ENCODE data around the gene TMEM52. TPM values are rescaled to one million over a fixed set of nuclear protein-coding genes. Genes with fewer than 3 reads are reported as not detected.
"Not testable (repeated sequence)": the region's sequence is repeated elsewhere in the genome, so short reads cannot be mapped to it uniquely, and the experiment has no call there.

The TMEM52 gene
- total RNA-seq, 1 donor from 2014 or later: not detected

DNA sequence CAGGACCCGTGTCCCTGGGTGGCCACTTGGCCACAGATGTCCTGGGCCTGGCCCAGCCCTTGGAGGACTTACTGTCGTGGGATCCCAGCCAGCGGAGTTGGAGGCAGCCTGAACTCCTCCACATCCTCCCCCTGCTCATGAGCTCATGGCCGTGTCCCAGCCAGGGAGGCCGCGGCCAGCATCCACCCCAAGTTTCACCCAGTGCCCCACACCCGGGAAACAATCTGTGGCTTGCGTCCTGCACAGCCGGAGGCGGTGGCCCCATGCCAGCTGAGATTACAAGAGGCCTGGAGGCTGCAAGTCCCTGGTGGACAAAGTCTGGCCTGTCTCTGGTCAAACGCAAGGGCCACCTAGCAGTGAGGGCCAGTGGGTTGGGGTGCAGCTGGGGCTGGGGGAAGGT is 27.5 kb upstream of the TMEM52 start:
- no peak for DNase-seq (ENCODE audit: low spot score)

DNA sequence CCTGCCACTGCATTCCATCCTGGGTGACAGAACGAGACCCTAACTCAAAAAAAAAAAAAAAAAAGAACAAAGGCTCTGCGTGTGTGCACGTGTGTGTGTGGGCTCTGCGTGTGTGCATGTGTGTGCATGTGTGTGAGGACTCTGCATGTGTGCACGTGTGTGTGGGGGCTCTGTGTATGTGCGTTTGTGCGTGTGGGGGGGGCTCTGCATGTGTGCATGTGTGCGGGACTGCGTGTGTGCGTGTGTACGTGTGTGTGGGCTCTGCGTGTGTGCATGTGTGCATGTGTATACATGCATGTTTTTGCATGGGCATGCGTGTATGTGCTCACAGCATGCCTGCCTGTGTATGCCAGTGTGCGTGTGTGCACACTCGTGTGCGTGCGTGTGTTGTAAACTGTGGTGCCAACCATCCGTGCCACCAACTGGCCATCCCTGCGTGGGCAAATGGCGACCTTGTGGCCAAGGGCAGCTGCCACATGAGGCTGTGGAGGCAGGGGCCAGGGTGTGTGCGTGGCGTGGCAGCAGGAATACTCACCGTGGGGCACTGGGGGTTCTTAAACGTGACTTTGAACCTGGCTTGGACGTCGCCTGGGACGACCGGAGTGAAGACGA is 26.8 kb upstream of the TMEM52 start:
- no peak for DNase-seq (ENCODE audit: low spot score)

DNA sequence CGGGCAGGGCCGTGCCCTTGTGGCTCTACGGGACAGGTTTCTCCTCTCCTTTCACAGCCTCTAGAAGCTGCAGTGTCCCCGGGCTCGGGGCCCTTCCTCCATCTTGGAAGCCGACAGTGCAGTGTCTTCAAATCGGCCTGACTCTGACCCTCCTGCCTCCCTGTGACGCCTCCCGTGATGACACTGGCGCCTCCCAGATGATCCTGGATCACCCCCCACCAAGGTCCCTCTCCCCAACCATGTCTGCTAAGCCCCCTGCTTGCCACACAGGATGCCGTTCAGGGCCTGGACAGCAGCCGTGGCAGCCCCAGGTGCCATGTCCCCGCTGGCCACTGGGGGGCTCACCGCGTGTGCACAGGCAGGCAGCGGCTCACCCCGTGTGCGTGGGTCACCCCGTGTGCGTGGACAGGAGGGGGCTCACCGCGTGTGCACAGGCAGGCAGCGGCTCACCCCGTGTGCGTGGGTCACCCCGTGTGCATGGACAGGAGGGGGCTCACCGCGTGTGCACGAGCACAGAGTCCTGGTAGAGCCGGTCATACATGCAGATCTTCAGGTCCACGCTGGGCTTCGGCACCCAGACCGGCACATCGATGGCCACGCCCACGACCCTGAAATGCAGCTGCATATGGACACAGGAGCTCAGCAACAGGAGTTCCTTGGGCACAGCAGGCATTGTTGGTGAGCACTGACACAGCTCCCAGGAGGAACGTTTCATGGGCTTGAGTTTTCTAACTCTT is 24.9 kb upstream of the TMEM52 start:
- no peak for DNase-seq (ENCODE audit: low spot score)

GRCh38 chr1:1942753-1943656 is 23.9 kb upstream of the TMEM52 start:
- DNase-seq (ENCODE audit: low spot score): no peak

DNA sequence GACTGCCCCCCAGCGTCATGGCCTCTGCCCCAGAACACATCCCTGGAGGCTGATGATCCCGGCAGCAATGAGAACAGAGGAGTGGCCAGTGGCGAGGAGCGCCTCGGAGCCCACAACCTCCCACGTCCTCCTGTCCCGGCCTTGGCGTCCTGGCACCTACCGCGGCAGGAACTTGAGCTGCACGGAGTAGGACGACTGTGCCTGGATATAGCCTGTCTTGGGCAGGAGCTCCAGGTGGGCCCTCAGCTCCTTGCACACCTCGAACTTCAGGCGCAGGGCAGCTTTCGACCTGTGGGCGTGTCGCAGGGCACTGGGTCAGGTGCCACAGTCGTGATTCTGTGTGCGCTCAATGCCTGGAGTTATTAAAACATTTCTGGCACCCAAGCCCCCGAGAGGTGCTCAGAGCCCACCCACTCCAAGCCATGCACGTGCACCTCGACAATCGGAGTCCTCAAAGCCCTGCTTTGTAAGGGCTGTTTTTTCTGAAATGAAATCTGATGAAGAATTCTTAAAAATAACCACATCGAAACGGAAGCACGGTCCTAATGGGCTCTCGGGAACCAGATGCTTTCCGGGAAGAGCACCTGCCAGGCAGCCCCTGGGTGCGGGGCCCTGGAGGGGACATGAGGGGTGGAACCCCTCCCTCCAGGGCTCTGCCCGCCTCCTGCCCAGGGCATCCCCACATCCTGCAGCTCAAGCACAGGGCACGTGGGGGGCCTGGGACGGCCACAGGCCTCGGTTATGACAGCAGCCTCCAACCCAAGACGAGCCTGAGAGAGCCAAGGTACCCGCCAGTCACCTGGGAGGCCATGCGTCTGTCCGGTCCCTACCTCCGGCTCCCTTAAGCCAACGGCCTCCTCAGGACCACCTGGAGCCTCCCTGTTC is 23.0 kb upstream of the TMEM52 start:
- no peak for DNase-seq (ENCODE audit: low spot score)

GRCh38 chr1:1941211-1941841 is 22.2 kb upstream of the TMEM52 start:
- DNase-seq (ENCODE audit: low spot score): no peak

DNA sequence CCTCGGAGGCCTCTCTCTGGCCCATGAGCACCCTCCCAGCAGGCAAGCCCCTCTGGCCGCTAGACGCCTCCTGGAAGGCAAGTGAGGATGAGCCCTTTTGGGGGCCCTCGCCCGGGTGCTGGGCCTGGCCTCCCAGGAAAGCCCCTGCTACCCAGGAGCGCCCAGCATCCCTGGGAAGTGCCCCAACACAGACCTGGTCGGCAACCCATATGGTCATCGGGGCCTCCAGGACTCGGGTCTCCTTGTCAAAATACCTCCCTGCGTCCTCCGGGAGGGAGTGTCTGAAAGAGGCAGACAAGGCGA is 21.0 kb upstream of the TMEM52 start:
- DNase-seq (ENCODE audit: low spot score): no peak

DNA sequence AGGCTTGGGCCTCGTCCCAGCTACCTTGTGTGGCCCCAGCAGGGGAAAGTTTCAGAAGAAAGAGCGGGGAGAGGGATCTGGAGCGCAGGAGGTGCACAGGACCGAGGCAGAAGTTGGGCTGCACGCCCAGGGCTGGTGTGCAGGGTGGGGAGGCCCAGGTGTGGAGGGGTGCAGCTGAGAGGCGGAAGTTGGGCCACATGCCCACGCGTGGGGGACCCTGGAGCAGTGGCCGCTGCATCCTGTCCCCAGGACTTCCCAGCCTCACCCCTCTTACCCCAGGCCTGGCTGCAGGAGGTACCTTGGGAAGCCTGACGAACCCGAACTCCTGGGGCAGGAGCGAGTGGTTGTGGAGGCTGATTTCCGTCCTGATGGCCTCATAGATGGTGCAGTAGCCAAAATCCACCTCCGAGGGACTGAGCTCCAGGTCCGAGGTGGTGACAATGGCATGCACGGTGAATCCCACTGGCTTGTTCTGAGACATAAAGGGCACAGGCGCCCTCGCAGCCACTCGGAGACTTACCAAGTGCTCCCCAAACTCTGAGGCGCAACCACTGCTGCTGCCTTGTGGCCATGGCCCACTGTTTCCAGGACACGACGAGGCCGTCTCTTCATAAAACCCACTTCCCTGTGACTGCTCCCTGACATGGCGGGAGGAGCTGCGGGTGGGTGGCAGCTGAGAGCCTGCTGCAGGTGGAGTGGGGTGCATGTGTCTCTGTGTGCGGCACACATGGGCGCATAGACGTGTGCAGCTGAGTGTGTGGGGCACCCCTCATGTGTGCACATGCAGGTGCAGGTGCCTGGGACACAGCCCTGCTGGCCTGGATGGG is 20.4 kb upstream of the TMEM52 start:
- no peak for DNase-seq (ENCODE audit: low spot score)

DNA sequence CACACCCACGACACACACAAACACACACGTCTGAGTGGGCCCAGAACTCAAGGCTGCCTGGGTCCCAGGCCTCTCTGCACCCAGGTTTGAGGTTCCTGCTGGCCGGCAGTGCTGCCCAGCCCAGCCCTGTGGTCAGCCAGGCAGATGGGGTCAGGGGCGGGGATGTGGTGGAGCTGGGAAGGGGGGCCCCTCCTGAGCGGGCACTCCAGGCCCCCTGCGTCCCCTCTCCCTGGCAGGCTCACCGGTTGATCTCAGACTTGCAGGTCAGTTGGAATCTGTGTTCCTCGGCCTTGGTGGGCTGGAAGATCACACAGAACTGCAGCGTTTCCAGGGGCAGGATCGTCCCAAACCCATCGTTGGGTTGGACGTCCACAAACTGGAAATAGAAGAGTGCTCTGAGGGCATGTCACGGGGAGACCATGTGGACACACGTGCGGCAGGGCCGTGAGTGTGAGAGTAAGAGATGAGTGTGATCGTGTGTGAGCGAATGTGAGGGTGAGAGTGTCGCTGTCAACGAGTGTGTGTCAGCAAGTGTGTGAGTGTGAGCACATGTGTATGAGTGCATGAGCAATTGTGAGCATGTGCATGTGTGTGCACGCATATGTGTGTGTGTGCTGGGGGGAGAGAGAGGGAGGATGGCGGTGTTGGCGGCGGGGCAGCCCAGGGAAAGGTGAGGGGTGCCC is 19.7 kb upstream of the TMEM52 start:
- no peak for DNase-seq (ENCODE audit: low spot score)

- DNase-seq (ENCODE audit: low spot score): no peak
Observed at GRCh38 chr1:1938276-1938573, 19.1 kb upstream of the TMEM52 start.

GRCh38 chr1:1937549-1938275 is 18.6 kb upstream of the TMEM52 start:
- DNase-seq (ENCODE audit: low spot score): no peak

DNA sequence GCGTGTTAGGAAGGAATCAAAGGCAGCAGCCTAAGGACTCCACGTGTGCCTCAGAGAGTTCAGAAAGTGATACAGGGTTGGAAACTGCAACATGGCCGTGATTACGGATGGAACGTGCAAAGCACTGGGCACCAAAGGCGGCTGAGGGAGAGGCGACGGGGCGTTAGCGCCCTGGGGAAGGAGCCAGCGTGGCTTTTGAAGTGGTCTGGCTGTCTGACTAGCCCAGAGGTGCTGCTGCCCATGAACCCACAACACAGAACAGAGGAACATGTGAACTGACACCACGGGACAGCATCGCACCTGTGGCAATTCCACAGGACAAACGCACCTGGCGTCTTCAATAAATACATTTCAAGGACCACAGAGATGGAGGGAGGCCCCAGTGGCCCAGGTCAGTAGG is 18.0 kb upstream of the TMEM52 start:
- no peak for DNase-seq (ENCODE audit: low spot score)

- DNase-seq (ENCODE audit: low spot score): not testable (repeated sequence)
Observed at GRCh38 chr1:1934848-1935247, 15.8 kb upstream of the TMEM52 start.

GRCh38 chr1:1929639-1930545 is 10.8 kb upstream of the TMEM52 start:
- DNase-seq (ENCODE audit: low spot score): no peak

- no peak for DNase-seq (ENCODE audit: low spot score)
Observed at GRCh38 chr1:1929102-1929638, 10.1 kb upstream of the TMEM52 start.

GRCh38 chr1:1928231-1929101 is 9.4 kb upstream of the TMEM52 start:
- no peak for DNase-seq (ENCODE audit: low spot score)

DNA sequence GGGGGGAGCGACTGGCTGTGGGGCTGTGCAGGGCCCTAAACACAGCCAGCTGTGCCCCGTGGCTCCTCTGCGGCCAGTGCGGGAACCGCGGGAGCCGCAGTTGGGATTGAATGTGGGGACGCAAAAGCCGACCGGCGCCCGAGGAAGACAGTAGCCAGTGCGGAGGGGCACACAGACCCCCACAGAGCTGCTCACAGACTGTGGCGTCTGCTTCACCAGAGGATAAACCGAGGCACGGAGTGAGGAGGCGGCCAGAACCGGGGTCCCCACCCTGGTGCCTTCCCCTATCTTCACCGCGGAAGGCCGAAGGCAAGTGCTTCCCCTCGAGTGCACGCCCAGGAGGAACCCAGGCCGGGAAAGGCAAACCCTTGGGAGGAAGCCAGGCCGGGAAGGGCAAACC is 8.7 kb upstream of the TMEM52 start:
- DNase-seq (ENCODE audit: low spot score): no peak
